Hippocampal formation (tissue), 2 donors: ENCODE data around the gene GPC6.
"Not testable (repeated sequence)": the region's sequence is repeated elsewhere in the genome, so short reads cannot be mapped to it uniquely, and the experiment has no call there.

ENCODE experiments used
- DNase-seq, 2 donors: peaks; one replicate each; lab custom pipeline; 2025; lab: John Stamatoyannopoulos, UW

The GPC6 gene

GRCh38 chr13:94328381-94329041 lies 1101.9 kb downstream of the GPC6 start:
- DNase-seq = no peak

- no peak for DNase-seq
These were observed 1102.7 kb downstream of the GPC6 start for GRCh38 chr13:94329277-94329676.

GRCh38 chr13:94329754-94330551 lies 1103.3 kb downstream of the GPC6 start:
- DNase-seq = no peak

GRCh38 chr13:94330552-94331071 lies 1104.0 kb downstream of the GPC6 start:
- no peak for DNase-seq

- DNase-seq = no peak
These were observed 1104.7 kb downstream of the GPC6 start for GRCh38 chr13:94331281-94331680.

GRCh38 chr13:94332359-94333096 lies 1105.9 kb downstream of the GPC6 start:
- no peak for DNase-seq

GRCh38 chr13:94333131-94333820 lies 1106.7 kb downstream of the GPC6 start:
- no peak for DNase-seq

- DNase-seq = no peak
These were observed 1109.3 kb downstream of the GPC6 start for GRCh38 chr13:94335761-94336526.

- DNase-seq = no peak
These were observed 1112.6 kb downstream of the GPC6 start for GRCh38 chr13:94339116-94339687.

- no peak for DNase-seq
These were observed 1116.0 kb downstream of the GPC6 start for GRCh38 chr13:94342436-94343242.

- no peak for DNase-seq
These were observed 1116.6 kb downstream of the GPC6 start for GRCh38 chr13:94343243-94343585.

- DNase-seq = not testable (repeated sequence)
These were observed 1117.1 kb downstream of the GPC6 start for GRCh38 chr13:94343687-94344086.

- no peak for DNase-seq
These were observed 1117.7 kb downstream of the GPC6 start for GRCh38 chr13:94344126-94344818.

- DNase-seq = peak in 1 of 2 donors; percentile 14
These were observed 1119.0 kb downstream of the GPC6 start for GRCh38 chr13:94345374-94346195.

- no peak for DNase-seq
These were observed 1119.8 kb downstream of the GPC6 start for GRCh38 chr13:94346261-94347019.

GRCh38 chr13:94351292-94351990 lies 1124.8 kb downstream of the GPC6 start:
- no peak for DNase-seq

GRCh38 chr13:94352057-94352456 lies 1125.5 kb downstream of the GPC6 start:
- DNase-seq = no peak
